IPS-20b (cell line): ENCODE measurements around the gene LRBA.

Source experiments
- H3K27ac ChIP-seq: one replicate; pipeline ENCODE4 v1.5.1; 2013; ENCODE audit warnings: low read length
- H3K27me3 ChIP-seq: 2 replicates; pipeline ENCODE4 v1.6.1; 2013; ENCODE audit warnings: mild to moderate bottlenecking, low read length, inconsistent platforms; ENCODE audit not compliant: insufficient read depth
- H3K36me3 ChIP-seq: 2 replicates; pipeline ENCODE4 v1.6.1; 2013; ENCODE audit warnings: low read depth, mild to moderate bottlenecking, inconsistent platforms, low read length, moderate library complexity; ENCODE audit not compliant: insufficient read depth
- H3K4me1 ChIP-seq: 2 replicates; pipeline ENCODE4 v1.6.1; 2013; ENCODE audit warnings: mild to moderate bottlenecking, control low read depth, inconsistent platforms, low read length, moderate library complexity; ENCODE audit not compliant: insufficient read depth
- H3K4me3 ChIP-seq: 2 replicates; pipeline ENCODE4 v1.5.1; 2013; ENCODE audit warnings: mild to moderate bottlenecking, low read length, inconsistent platforms
- H3K9ac ChIP-seq: 2 replicates; pipeline ENCODE4 v1.6.1; 2013; ENCODE audit warnings: low read depth, mild to moderate bottlenecking, inconsistent platforms, low read length, moderate library complexity
- H3K9me3 ChIP-seq: 2 replicates; pipeline ENCODE4 v1.6.1; 2013; ENCODE audit warnings: mild to moderate bottlenecking, low read depth, low read length, inconsistent platforms; ENCODE audit not compliant: insufficient read depth

LRBA gene

GRCh38 chr4:150582146-150582872, 432.8 kb downstream of the LRBA start, which contains the start of gene MAB21L2:
TSS of gene MAB21L2 (plus strand) at chr4:150582151. CDS start at chr4:150583030, 879 bp downstream.
- Histone ChIP-seq H3K4me1 (peaks cover 22% of the 10 kb centered on the region; the same call in 1 of the 2 replicates), H3K4me3 (peak within 1 kb of the TSS; percentile 72), H3K27me3 (peaks cover 86% of the 10 kb centered on the region), H3K9me3 (no peaks in the 10 kb centered on the region), H3K27ac (no peak within 1 kb of the TSS), H3K9ac (no peak within 1 kb of the TSS), H3K36me3 (no peaks in the 10 kb centered on the region)

- no peak overlapping the region for H3K27ac ChIP-seq
- H3K4me1 ChIP-seq = peaks cover 22% of the 10 kb centered on the region; the same call in 1 of the 2 replicates
- H3K9me3 ChIP-seq = no peaks in the 10 kb centered on the region
- H3K27me3 ChIP-seq = peaks cover 86% of the 10 kb centered on the region
- no peaks in the 10 kb centered on the region for H3K36me3 ChIP-seq
- H3K4me3 ChIP-seq = peak overlapping the region; percentile 72
- H3K9ac ChIP-seq = no peak overlapping the region
Measured at GRCh38 chr4:150581641-150582051, 433.4 kb downstream of the LRBA start.

GRCh38 chr4:150581056-150581605, 434.0 kb downstream of the LRBA start:
- Histone ChIP-seq H3K27ac (no peak overlapping the region), H3K27me3 (peaks cover 83% of the 10 kb centered on the region), H3K36me3 (no peaks in the 10 kb centered on the region), H3K9me3 (no peaks in the 10 kb centered on the region), H3K9ac (no peak overlapping the region), H3K4me3 (peak overlapping the region; percentile 72; the same call in 1 of the 2 replicates), H3K4me1 (peaks cover 20% of the 10 kb centered on the region; the same call in 1 of the 2 replicates)

- H3K36me3 ChIP-seq = no peaks in the 10 kb centered on the region
- peaks cover 75% of the 10 kb centered on the region for H3K27me3 ChIP-seq
- H3K4me3 ChIP-seq = peak overlapping the region; percentile 61
- H3K9me3 ChIP-seq = no peaks in the 10 kb centered on the region
- H3K4me1 ChIP-seq = peaks cover 15% of the 10 kb centered on the region; the same call in 1 of the 2 replicates
- peak overlapping the region; percentile 32; the same call in 1 of the 2 replicates for H3K9ac ChIP-seq
- no peak overlapping the region for H3K27ac ChIP-seq
Measured at GRCh38 chr4:150580306-150580705, 434.8 kb downstream of the LRBA start.

GRCh38 chr4:150579551-150580234, 435.4 kb downstream of the LRBA start:
- Histone ChIP-seq H3K27ac (no peak overlapping the region), H3K4me3 (peak overlapping the region; percentile 61), H3K36me3 (no peaks in the 10 kb centered on the region), H3K9ac (peak overlapping the region; percentile 32; the same call in 1 of the 2 replicates), H3K27me3 (peaks cover 68% of the 10 kb centered on the region), H3K4me1 (peaks cover 15% of the 10 kb centered on the region; the same call in 1 of the 2 replicates), H3K9me3 (no peaks in the 10 kb centered on the region)

GRCh38 chr4:150578745-150579501, 436.2 kb downstream of the LRBA start:
- peaks cover 12% of the 10 kb centered on the region; the same call in 1 of the 2 replicates for H3K4me1 ChIP-seq
- H3K27ac ChIP-seq = no peak overlapping the region
- peaks cover 61% of the 10 kb centered on the region for H3K27me3 ChIP-seq
- H3K4me3 ChIP-seq = peak overlapping the region; percentile 61
- H3K9me3 ChIP-seq = no peaks in the 10 kb centered on the region
- H3K36me3 ChIP-seq = no peaks in the 10 kb centered on the region
- H3K9ac ChIP-seq = no peak overlapping the region

GRCh38 chr4:150577796-150578195, 437.3 kb downstream of the LRBA start:
- Histone ChIP-seq H3K36me3 (no peaks in the 10 kb centered on the region), H3K9me3 (no peaks in the 10 kb centered on the region), H3K27ac (no peak overlapping the region), H3K4me1 (peaks cover 12% of the 10 kb centered on the region; the same call in 1 of the 2 replicates), H3K9ac (no peak overlapping the region), H3K27me3 (peaks cover 49% of the 10 kb centered on the region), H3K4me3 (no peak overlapping the region)

- H3K9ac ChIP-seq = no peak overlapping the region
Measured at GRCh38 chr4:150574678-150575077, 440.4 kb downstream of the LRBA start.

GRCh38 chr4:150573534-150573933, 441.6 kb downstream of the LRBA start:
- no peaks in the 10 kb centered on the region for H3K36me3 ChIP-seq
- H3K27ac ChIP-seq = no peak overlapping the region
- H3K9ac ChIP-seq = no peak overlapping the region
- peaks cover 7% of the 10 kb centered on the region for H3K27me3 ChIP-seq
- no peaks in the 10 kb centered on the region for H3K9me3 ChIP-seq
- peaks cover 1% of the 10 kb centered on the region; the same call in 1 of the 2 replicates for H3K4me1 ChIP-seq
- H3K4me3 ChIP-seq = no peak overlapping the region

More at GRCh38 chr4:150574678-150575077, 440.4 kb downstream of the LRBA start:
- Histone ChIP-seq H3K27me3 (peaks cover 18% of the 10 kb centered on the region), H3K27ac (no peak overlapping the region), H3K4me1 (peaks cover 6% of the 10 kb centered on the region; the same call in 1 of the 2 replicates), H3K36me3 (no peaks in the 10 kb centered on the region), H3K4me3 (no peak overlapping the region), H3K9me3 (no peaks in the 10 kb centered on the region)

- H3K36me3 ChIP-seq = no peaks in the 10 kb centered on the region
- H3K4me3 ChIP-seq = no peak overlapping the region
- no peak overlapping the region for H3K27ac ChIP-seq
- H3K27me3 ChIP-seq = peaks cover 2% of the 10 kb centered on the region; the same call in 1 of the 2 replicates
- H3K4me1 ChIP-seq = no peaks in the 10 kb centered on the region
- no peaks in the 10 kb centered on the region for H3K9me3 ChIP-seq
- H3K9ac ChIP-seq = no peak overlapping the region
Measured at GRCh38 chr4:150572704-150573504, 442.2 kb downstream of the LRBA start.
